ENCODE measurements around the gene LRRC46. TPM values are rescaled to one million over a fixed set of nuclear protein-coding genes. Genes with fewer than 3 reads are reported as not detected.

LRRC46 gene
- polyA plus RNA-seq, 3 donors: 0.12 to 0.65 (median 0.22) TPM

DNA sequence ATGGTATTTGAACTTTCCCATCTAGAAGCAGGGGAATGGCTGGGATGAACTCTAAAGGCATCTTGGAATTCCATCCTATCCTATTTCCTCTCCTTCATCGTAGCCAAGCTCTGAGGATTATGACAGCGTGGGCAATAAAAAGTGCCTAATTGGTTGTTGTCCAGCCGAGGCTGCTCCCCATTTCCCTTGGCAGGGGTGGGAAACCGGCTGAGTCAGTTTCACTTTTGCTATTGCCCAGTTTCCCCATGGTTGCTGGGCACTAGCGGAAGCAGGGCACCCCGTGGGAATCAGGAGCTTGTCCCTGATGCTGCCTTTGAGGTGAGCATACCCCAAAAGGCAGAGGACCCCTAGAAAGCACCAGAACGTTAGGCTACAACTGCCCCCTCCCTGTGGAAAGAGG lies 50.8 kb downstream of the LRRC46 start:
- TF ChIP-seq, protein P1, sequence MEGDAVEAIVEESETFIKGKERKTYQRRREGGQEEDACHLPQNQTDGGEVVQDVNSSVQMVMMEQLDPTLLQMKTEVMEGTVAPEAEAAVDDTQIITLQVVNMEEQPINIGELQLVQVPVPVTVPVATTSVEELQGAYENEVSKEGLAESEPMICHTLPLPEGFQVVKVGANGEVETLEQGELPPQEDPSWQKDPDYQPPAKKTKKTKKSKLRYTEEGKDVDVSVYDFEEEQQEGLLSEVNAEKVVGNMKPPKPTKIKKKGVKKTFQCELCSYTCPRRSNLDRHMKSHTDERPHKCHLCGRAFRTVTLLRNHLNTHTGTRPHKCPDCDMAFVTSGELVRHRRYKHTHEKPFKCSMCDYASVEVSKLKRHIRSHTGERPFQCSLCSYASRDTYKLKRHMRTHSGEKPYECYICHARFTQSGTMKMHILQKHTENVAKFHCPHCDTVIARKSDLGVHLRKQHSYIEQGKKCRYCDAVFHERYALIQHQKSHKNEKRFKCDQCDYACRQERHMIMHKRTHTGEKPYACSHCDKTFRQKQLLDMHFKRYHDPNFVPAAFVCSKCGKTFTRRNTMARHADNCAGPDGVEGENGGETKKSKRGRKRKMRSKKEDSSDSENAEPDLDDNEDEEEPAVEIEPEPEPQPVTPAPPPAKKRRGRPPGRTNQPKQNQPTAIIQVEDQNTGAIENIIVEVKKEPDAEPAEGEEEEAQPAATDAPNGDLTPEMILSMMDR (IDR thresholded peaks at IDR 0.05): no peak
- Mint-ChIP-seq H3K27me3 (ENCODE audit: low read depth in 3 of 3) (peaks cover 7 to 22% (median 12%) of the 10 kb centered on the region in 3 donors), H3K9me3 (no peaks in the 10 kb centered on the region), H3K27ac (peak overlapping the region in 3 of 7 donors; percentile 13 to 72 (median 53)), H3K4me3 (peak overlapping the region; percentile 72 to 82), H3K4me1 (peaks cover 18% of the 10 kb centered on the region), H3K36me3 (no peaks in the 10 kb centered on the region)
- peak overlapping the region; percentile 85 for H2AFZ ChIP-seq (ENCODE audit: insufficient read depth, low read depth, low read length, poor library complexity, severe bottlenecking)
- peak overlapping the region; percentile 11 for H3K9ac ChIP-seq (ENCODE audit: insufficient read depth, low read length, poor library complexity, severe bottlenecking)
- no peaks in the 10 kb centered on the region for H3K36me3 ChIP-seq (replicated peaks in 1 of 2; ENCODE audit: control insufficient read depth in 1 of 2, insufficient read depth in 2 of 2, low read length in 2 of 2)
- no peaks in the 10 kb centered on the region for H4K20me1 ChIP-seq (ENCODE audit: insufficient read depth, low read length)
- no peaks in the 10 kb centered on the region for H3K27me3 ChIP-seq (ENCODE audit: control insufficient read depth in 2 of 2, insufficient read depth in 2 of 2, low read length in 2 of 2)
- peaks cover 12 to 13% of the 10 kb centered on the region in 2 donors for H3K4me1 ChIP-seq (ENCODE audit: control insufficient read depth in 1 of 2, insufficient read depth in 2 of 2, low read length in 2 of 2)
- WGBS (ENCODE audit: insufficient coverage): 9% methylated on average over 5 of the region's 7 CpGs
- H3K27ac ChIP-seq (ENCODE audit: low read depth in 1 of 2, low read length in 2 of 2): peak overlapping the region in 1 of 2 donors; percentile 43
- peak; percentile 23 to 54 (median 46) for DNase-seq
- intact Hi-C loops (cut with micrococcal nuclease): no loop called here
- peak overlapping the region; percentile 73 for H3K4me2 ChIP-seq (replicated peaks; ENCODE audit: extremely low read depth, low read length, poor library complexity, severe bottlenecking)
- no peaks in the 10 kb centered on the region for H3K79me2 ChIP-seq (ENCODE audit: insufficient read depth, low read length)
- no peaks in the 10 kb centered on the region for H3K9me3 ChIP-seq (replicated peaks in 1 of 2; ENCODE audit: control insufficient read depth in 1 of 2, insufficient read depth in 1 of 2, low read length in 2 of 2)
- H3K4me3 ChIP-seq (replicated peaks in 1 of 3; ENCODE audit: low read depth in 2 of 3, low read length in 3 of 3): peak overlapping the region; percentile 7 to 69 (median 40)

DNA sequence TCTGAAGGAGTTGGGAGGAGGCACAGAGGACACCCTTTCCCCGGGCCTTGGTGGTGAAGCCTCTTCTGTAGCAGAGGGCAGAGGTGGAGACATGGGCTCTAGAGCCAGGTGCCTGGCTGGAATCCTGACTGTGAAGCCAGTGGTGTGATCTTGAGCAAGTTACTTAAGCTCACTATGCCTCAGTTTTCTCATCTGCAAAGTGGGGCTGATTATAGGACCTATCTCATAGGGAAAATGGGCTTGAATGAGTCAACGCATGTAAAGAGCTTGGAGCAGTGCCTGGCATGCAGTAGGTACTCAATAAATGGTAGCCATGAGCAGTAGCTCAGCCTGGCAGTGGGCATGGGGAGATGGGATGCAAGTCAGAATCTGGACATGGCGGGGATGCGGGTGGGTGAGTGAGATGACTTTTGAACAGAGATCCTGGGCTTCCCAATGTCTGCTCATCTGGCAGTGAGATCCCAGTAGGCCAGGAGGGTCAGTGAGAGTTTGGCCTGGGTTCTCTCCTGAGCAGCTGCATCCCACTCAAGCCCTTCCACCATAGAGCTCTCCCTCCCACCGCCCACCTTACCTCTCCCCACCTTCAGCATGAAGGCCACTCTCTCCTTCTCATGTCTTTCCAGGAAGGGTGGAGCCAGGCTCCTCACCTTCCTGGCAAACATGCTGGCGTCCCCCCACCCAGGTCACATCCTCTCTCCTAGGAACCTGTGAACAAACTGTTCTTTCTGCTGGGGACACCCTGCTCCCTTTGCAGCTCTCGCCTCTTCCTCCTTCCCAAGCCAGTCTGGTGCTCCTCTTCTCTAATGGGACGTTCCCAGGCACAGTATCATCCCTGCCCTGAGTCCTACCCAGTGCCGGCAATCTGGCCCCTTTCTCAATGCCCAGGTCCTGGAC lies 51.5 kb downstream of the LRRC46 start:
- WGBS (ENCODE audit: insufficient coverage): 96% methylated on average over 5 of the region's 9 CpGs
- intact Hi-C loops (cut with micrococcal nuclease): no loop called here
- H3K9ac ChIP-seq (ENCODE audit: insufficient read depth, low read length, poor library complexity, severe bottlenecking): peak overlapping the region; percentile 11
- no peaks in the 10 kb centered on the region for H3K36me3 Mint-ChIP-seq
- peaks cover 7 to 21% (median 9%) of the 10 kb centered on the region in 3 donors for H3K27me3 Mint-ChIP-seq (ENCODE audit: low read depth in 3 of 3)
- peak overlapping the region in 3 of 7 donors; percentile 48 to 72 (median 53) for H3K27ac Mint-ChIP-seq
- peak overlapping the region; percentile 73 for H3K4me2 ChIP-seq (replicated peaks; ENCODE audit: extremely low read depth, low read length, poor library complexity, severe bottlenecking)
- peak overlapping the region; percentile 85 for H2AFZ ChIP-seq (ENCODE audit: insufficient read depth, low read depth, low read length, poor library complexity, severe bottlenecking)
- H3K27me3 ChIP-seq (ENCODE audit: control insufficient read depth in 2 of 2, insufficient read depth in 2 of 2, low read length in 2 of 2): no peaks in the 10 kb centered on the region
- no peak for DNase-seq
- TF ChIP-seq, protein P1 (IDR thresholded peaks at IDR 0.05): no peak
- H3K4me1 Mint-ChIP-seq: peaks cover 17% of the 10 kb centered on the region
- H3K9me3 ChIP-seq (replicated peaks in 1 of 2; ENCODE audit: control insufficient read depth in 1 of 2, insufficient read depth in 1 of 2, low read length in 2 of 2): no peaks in the 10 kb centered on the region
- H4K20me1 ChIP-seq (ENCODE audit: insufficient read depth, low read length): no peaks in the 10 kb centered on the region
- H3K4me3 ChIP-seq (replicated peaks in 1 of 3; ENCODE audit: low read depth in 2 of 3, low read length in 3 of 3): peak overlapping the region; percentile 7 to 69 (median 40)
- H3K36me3 ChIP-seq (replicated peaks in 1 of 2; ENCODE audit: control insufficient read depth in 1 of 2, insufficient read depth in 2 of 2, low read length in 2 of 2): no peaks in the 10 kb centered on the region
- peaks cover 12 to 13% of the 10 kb centered on the region in 2 donors for H3K4me1 ChIP-seq (ENCODE audit: control insufficient read depth in 1 of 2, insufficient read depth in 2 of 2, low read length in 2 of 2)
- H3K27ac ChIP-seq (ENCODE audit: low read depth in 1 of 2, low read length in 2 of 2): peak overlapping the region in 1 of 2 donors; percentile 43
- H3K4me3 Mint-ChIP-seq: peak overlapping the region; percentile 72 to 82
- H3K79me2 ChIP-seq (ENCODE audit: insufficient read depth, low read length): no peaks in the 10 kb centered on the region
- H3K9me3 Mint-ChIP-seq: no peaks in the 10 kb centered on the region
